Adrenal gland (tissue), 5 donors: ENCODE results near the gene NIPAL3.

ENCODE experiments used
- CTCF ChIP-seq, 6 experiments: fragments of 450-650 bp in 4 of 6; fragments of 200-600 bp in 2 of 6; sonication (generic) in 1 of 6; IDR thresholded peaks; 1 replicate in 5 of 6; 2 replicates in 1 of 6; pipeline versions ENCODE4 v1.5.1 to v1.8.0; 2016 to 2021; ENCODE audit warnings: antibody characterized with exemption in 6 of 6, mild to moderate bottlenecking in 2 of 6, moderate library complexity in 1 of 6
- POLR2A ChIP-seq, 2 donors: fragments of 450-650 bp; IDR thresholded peaks; one replicate each; pipeline ENCODE4 v1.6.1; 2017; ENCODE audit warnings: antibody characterized with exemption in 2 of 2, mild to moderate bottlenecking in 2 of 2, moderate library complexity in 1 of 2
- donor health status: DM: no; HTN: no; CAD: no.

- TF ChIP-seq CTCF (IDR thresholded peaks at IDR 0.05) (no peak), POLR2A (IDR thresholded peaks at IDR 0.05) (no peak)
Measured at GRCh38 chr1:24424207-24424606, 8.6 kb downstream of the NIPAL3 start.
